HepG2 (cell line): Measurements from ENCODE around the gene DYNC2I2. TPM values are rescaled to one million over a fixed set of nuclear protein-coding genes. Genes with fewer than 3 reads are reported as not detected.
A peak's percentile ranks its signal among the peaks of the same experiment; 100 is the strongest.
"Not testable (repeated sequence)": the region's sequence is repeated elsewhere in the genome, so short reads cannot be mapped to it uniquely, and the experiment has no call there.

Source experiments
- ATAC-seq: fragments of 200-7000 bp; cut with Tn5 transposase; 3 replicates; pipeline ENCODE4 v1.9.1; 2020; ENCODE audit warnings: mild to moderate bottlenecking, moderate library complexity
- BruUV-seq: library from RNA; stranded (reverse); fragments of 400-500 nt; replicated peaks from 2 replicates; lab custom pipeline; 2021; lab: Mats Ljungman, UMichigan
- CTCF ChIA-PET: fragments of 300-600 bp; formaldehyde crosslinking; extraction: SDS; loops from one replicate; lab custom pipeline; 2021; ENCODE audit warnings: low total read pairs, inconsistent platforms, low intra/inter-chr PET ratio; lab: Yijun Ruan, JAX
- POLR2A ChIA-PET: fragments of 350-600 bp; sonication (Branson Sonifier 250); formaldehyde crosslinking; loops from one replicate; lab custom pipeline; 2020; ENCODE audit warnings: antibody characterized with exemption, inconsistent platforms; lab: Yijun Ruan, JAX
- DNase-seq: peaks from one replicate; pipeline ENCODE4 v3.0.0-alpha.2; 2015; ENCODE audit warnings: low spot score
- FAIRE-seq: peaks from 3 replicates; lab custom pipeline; 2011; peaks lifted over from hg19 to GRCh38; lab: Jason Lieb, UNC
- H2AFZ ChIP-seq: one replicate; pipeline ENCODE4 v1.6.1; 2011; ENCODE audit warnings: low read length, inconsistent platforms
- H3K27ac ChIP-seq: fragments of 300-600 bp; 3 replicates; pipeline ENCODE4 v1.8.0; 2011; ENCODE audit warnings: mixed run types, mild to moderate bottlenecking, mixed read lengths, low read length, inconsistent platforms; ENCODE audit not compliant: insufficient read depth; ENCODE audit errors: extremely low read length
- H3K27me3 ChIP-seq, 2 experiments: fragments of 200-600 bp in 1 of 2; 2 replicates in 1 of 2; 3 replicates in 1 of 2; pipeline versions ENCODE4 v1.6.0 to v1.8.0; 2011; ENCODE audit warnings: low read length in 2 of 2, mild to moderate bottlenecking in 2 of 2, moderate library complexity in 2 of 2, inconsistent platforms in 1 of 2; ENCODE audit not compliant: insufficient read depth in 2 of 2, control insufficient read depth in 1 of 2
- H3K36me3 ChIP-seq, 2 experiments: fragments of 200-600 bp in 1 of 2; replicated peaks in 1 of 2; 2 replicates in 1 of 2; 3 replicates in 1 of 2; pipeline versions ENCODE4 v1.5.1 to v1.8.0; 2011; ENCODE audit warnings: low read length in 2 of 2, inconsistent platforms in 1 of 2; ENCODE audit not compliant: insufficient read depth in 2 of 2, control insufficient read depth in 1 of 2
- H3K4me1 ChIP-seq: 2 replicates; pipeline ENCODE4 v1.5.1; 2012; ENCODE audit warnings: low read length, inconsistent platforms; ENCODE audit not compliant: insufficient read depth
- H3K4me2 ChIP-seq: 2 replicates; pipeline ENCODE4 v1.6.0; 2011; ENCODE audit warnings: low read depth, low read length, inconsistent platforms
- H3K4me3 ChIP-seq, 3 experiments: fragments of 200-600 bp in 1 of 3; sonication (generic), shearing (Covaris generic) in 1 of 3; replicated peaks in 1 of 3; 2 replicates each; pipeline ENCODE4 v1.5.1; 2011 to 2016; ENCODE audit warnings: low read length in 3 of 3, inconsistent platforms in 2 of 3, low read depth in 2 of 3, mild to moderate bottlenecking in 2 of 3, control low read depth in 1 of 3, mixed read lengths in 1 of 3; ENCODE audit not compliant: insufficient read depth in 1 of 3
- H3K79me2 ChIP-seq: one replicate; pipeline ENCODE4 v1.6.1; 2011; ENCODE audit warnings: low read length, inconsistent platforms; ENCODE audit not compliant: insufficient read depth
- H3K9ac ChIP-seq: 2 replicates; pipeline ENCODE4 v1.6.0; 2011; ENCODE audit warnings: mild to moderate bottlenecking, low read depth, low read length, inconsistent platforms; ENCODE audit not compliant: insufficient read depth
- H3K9me3 ChIP-seq: 2 replicates; pipeline ENCODE4 v1.5.1; 2012; ENCODE audit warnings: mild to moderate bottlenecking, low read length
- H4K20me1 ChIP-seq: 2 replicates; pipeline ENCODE4 v1.6.0; 2011; ENCODE audit warnings: inconsistent platforms, mild to moderate bottlenecking, low read length, moderate library complexity; ENCODE audit not compliant: insufficient read depth
- ZNF672 ChIP-seq: sonication (generic); formaldehyde crosslinking; IDR thresholded peaks from 2 replicates; pipeline ENCODE4 v1.8.1; 2022; ENCODE audit warnings: missing genetic modification reagents
- ZNF761 ChIP-seq: sonication (generic); formaldehyde crosslinking; conservative IDR thresholded peaks from 2 replicates; pipeline ENCODE4 v1.4.0; 2020; ENCODE audit warnings: mild to moderate bottlenecking, missing genetic modification reagents
- WGBS: methylation state at CpG from one replicate; pipeline ENCODE4 v1.1.6; 2017; ENCODE audit warnings: low lambda C conversion rate; 5-methylcytosine and 5-hydroxymethylcytosine counted together
- in situ Hi-C: cut with HindIII; loops from 2 replicates; pipeline ENCODE4 v1.10.0; 2017; ENCODE audit warnings: low pct_unique_long_range_greater_than_20kb; ENCODE audit not compliant: extremely low pct_ligation_motif_present
- intact Hi-C: fragments of 100-400 bp; cut with micrococcal nuclease; formaldehyde crosslinking; loops from one replicate; pipeline ENCODE4 v1.10.0; 2022; ENCODE audit not compliant: unreplicated experiment
- polyA plus RNA-seq, 8 experiments: library from polyadenylated mRNA; depleted of rRNA in 3 of 8; stranded (reverse) in 7 of 8; unstranded in 1 of 8; fragments of >200 nt; fragmentation: Illumina TruSeq in 4 of 8; extraction: Trizol in 4 of 8; gene quantifications; 2 replicates each; pipeline versions ENCODE4 v1.2.1 to v1.2.3, GENCODE V29; 2011 to 2016; ENCODE audit warnings: low read depth in 4 of 8, missing spikeins in 1 of 8, mixed read lengths in 1 of 8; ENCODE audit not compliant: insufficient read depth in 1 of 8
- total RNA-seq, 5 experiments: library from RNA; depleted of rRNA; stranded (reverse); fragments of >200 nt; fragmentation: Illumina TruSeq; extraction: Trizol; gene quantifications; 2 replicates each; pipeline ENCODE4 v1.2.3, GENCODE V29; 2016; ENCODE audit warnings: low read depth in 1 of 5

The DYNC2I2 gene
- total and polyA plus RNA-seq, 2 of the 13 experiments (the other 11 are each of a cell fraction or from before 2014, with no cell fraction given): 13.7 to 40.2 TPM

DNA sequence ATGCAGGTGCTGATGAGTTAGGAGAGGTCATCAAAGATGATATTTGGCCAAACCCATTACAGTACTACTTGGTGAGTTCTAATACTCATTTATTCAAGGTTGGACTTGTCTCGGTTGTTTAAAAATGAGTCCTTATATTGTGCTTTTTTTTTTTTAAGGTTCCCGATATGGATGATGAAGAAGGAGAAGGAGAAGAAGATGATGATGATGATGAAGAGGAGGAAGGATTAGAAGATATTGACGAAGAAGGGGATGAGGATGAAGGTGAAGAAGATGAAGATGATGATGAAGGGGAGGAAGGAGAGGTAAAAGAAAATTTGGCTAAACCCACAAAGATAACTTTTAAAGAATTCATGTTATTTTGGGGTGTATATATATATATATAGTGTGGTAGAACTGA, 37.1 kb upstream of the DYNC2I2 start:
- CTCF ChIA-PET, POLR2A ChIA-PET, H3K4me2 ChIP-seq, BruUV-seq, H3K9ac ChIP-seq, H3K4me3 ChIP-seq, DNase-seq, ATAC-seq, FAIRE-seq, H3K9me3 ChIP-seq, H2AFZ ChIP-seq, intact Hi-C loops, in situ Hi-C loops, H3K27ac ChIP-seq, H3K27me3 ChIP-seq: not testable (repeated sequence)
- Histone ChIP-seq H4K20me1 (peaks cover 19% of the 10 kb centered on the region), H3K79me2 (peaks cover 34% of the 10 kb centered on the region), H3K36me3 (peaks cover 6 to 32% of the 10 kb centered on the region in 2 experiments; a peak in 4 of 5 replicates), H3K4me1 (peaks cover 26% of the 10 kb centered on the region)
- 93% methylated on average over 3 of the region's 3 CpGs for WGBS

GRCh38 chr9:128690684-128691034, 34.0 kb upstream of the DYNC2I2 start:
- Histone ChIP-seq H3K4me1 (peaks cover 48% of the 10 kb centered on the region), H3K36me3 (peaks cover 6 to 32% of the 10 kb centered on the region in 2 experiments; a peak in 4 of 5 replicates), H3K9ac (peak overlapping the region; percentile 83), H3K4me2 (peak overlapping the region; percentile 74), H3K27me3 (no peaks in the 10 kb centered on the region), H3K4me3 (peak overlapping the region; percentile 71 to 81 (median 77)), H4K20me1 (peaks cover 19% of the 10 kb centered on the region), H2AFZ (no peak overlapping the region)
- intact Hi-C loops: no loop called here
- in situ Hi-C loops: no loop called here
- DNase-seq: no peak
- POLR2A ChIA-PET: interaction anchor here (0.8 kb wide), 1 partner anchor 33 kb away, joined by 4 read pairs; the partner anchor contains the start of gene DYNC2I2
- TF ChIP-seq ZNF761 (CRISPR knock-in tag) (0 out of 2 replicates have a peak, but pooled peaks have one; percentile 16), ZNF672 (CRISPR knock-in tag) (no peak)
- TF ChIP-seq, all 625 proteins: peak for 1
- Histone ChIP-seq H3K9me3 (peaks cover 3% of the 10 kb centered on the region; the same call in 1 of the 2 replicates), H3K27ac (peak overlapping the region; percentile 61), H3K79me2 (peaks cover 41% of the 10 kb centered on the region)
- BruUV-seq: no TSS peak
- ATAC-seq: no peak
- 2% methylated on average over 5 of the region's 5 CpGs for WGBS
- no peak for FAIRE-seq
- CTCF ChIA-PET: no interaction called here
